ENCODE results near the gene TADA3. TPM values are rescaled to one million over a fixed set of nuclear protein-coding genes. Genes with fewer than 3 reads are reported as not detected.

Gene TADA3
- total RNA-seq, 1 experiment from 2014 or later, result 85.4 TPM

- no peak for TF ChIP-seq EZH2phosphoT487 (IDR thresholded peaks at IDR 0.05; ENCODE audit: borderline replicate concordance, low read length)
- TF ChIP-seq EZH2 (IDR thresholded peaks at IDR 0.05; ENCODE audit: low read length, unreplicated experiment), result no peak
- no peak for TF ChIP-seq CTCF (conservative IDR thresholded peaks at IDR 0.05; ENCODE audit: low read depth, low read length)
- no peaks in the 10 kb centered on the region for H3K79me2 ChIP-seq (ENCODE audit: low read length)
- H3K9ac ChIP-seq (ENCODE audit: low read length), result no peak overlapping the region
- peaks cover 33% of the 10 kb centered on the region for H3K36me3 ChIP-seq (ENCODE audit: low read depth, low read length)
- no peak overlapping the region for H3K4me3 ChIP-seq (ENCODE audit: low read length)
- no peak overlapping the region for H2AFZ ChIP-seq (ENCODE audit: low read length)
- intact Hi-C loops (cut with micrococcal nuclease), result no loop called here
- POLR2A ChIA-PET (ENCODE audit: unreplicated experiment), result interaction anchor here (0.6 kb wide), 1 partner anchor 442 kb away, joined by 3 read pairs; no protein-coding TSS in a partner anchor
- CTCF ChIA-PET, result no interaction called here
- TSS peak; percentile 36 for BruUV-seq (replicated peaks)
- no peaks in the 10 kb centered on the region for H3K27me3 ChIP-seq (ENCODE audit: low read length)
- H3K27ac ChIP-seq (ENCODE audit: low read length), result no peak overlapping the region
- H3K4me1 ChIP-seq (ENCODE audit: insufficient read depth, low read length), result peaks cover 19% of the 10 kb centered on the region
- DNase-seq (no peak), ATAC-seq (no peak)
- no peaks in the 10 kb centered on the region for H3K9me2 ChIP-seq (replicated peaks; ENCODE audit: low read length)
- peaks cover 8% of the 10 kb centered on the region for H3F3A ChIP-seq (ENCODE audit: low read length, unreplicated experiment)
- H3K4me2 ChIP-seq (ENCODE audit: low read length), result no peak overlapping the region
- no peaks in the 10 kb centered on the region for H4K20me1 ChIP-seq (ENCODE audit: low read length)
- H3K9me3 ChIP-seq (ENCODE audit: low read length), result no peaks in the 10 kb centered on the region
These were observed 14.7 kb upstream of the TADA3 start for GRCh38 chr3:9806688-9807589.

- no peak overlapping the region for H3K4me3 ChIP-seq (ENCODE audit: low read length)
- no peak overlapping the region for H3K9ac ChIP-seq (ENCODE audit: low read length)
- no peak overlapping the region for H3K4me2 ChIP-seq (ENCODE audit: low read length)
- no TSS peak for BruUV-seq (replicated peaks)
- TF ChIP-seq CTCF (conservative IDR thresholded peaks at IDR 0.05; ENCODE audit: low read depth, low read length) (no peak), EZH2 (IDR thresholded peaks at IDR 0.05; ENCODE audit: low read length, unreplicated experiment) (no peak), EZH2phosphoT487 (IDR thresholded peaks at IDR 0.05; ENCODE audit: borderline replicate concordance, low read length) (no peak)
- ATAC-seq (no peak), DNase-seq (no peak)
- H3K36me3 ChIP-seq (ENCODE audit: low read depth, low read length), result peaks cover 40% of the 10 kb centered on the region
- H3K27me3 ChIP-seq (ENCODE audit: low read length), result no peaks in the 10 kb centered on the region
- no peaks in the 10 kb centered on the region for H3K9me3 ChIP-seq (ENCODE audit: low read length)
- POLR2A ChIA-PET (ENCODE audit: unreplicated experiment), result interaction anchor here (0.6 kb wide), 1 partner anchor 441 kb away, joined by 3 read pairs; no protein-coding TSS in a partner anchor
- no peak overlapping the region for H2AFZ ChIP-seq (ENCODE audit: low read length)
- intact Hi-C loops (cut with micrococcal nuclease), result no loop called here
- CTCF ChIA-PET, result no interaction called here
- H3K79me2 ChIP-seq (ENCODE audit: low read length), result no peaks in the 10 kb centered on the region
- peaks cover 19% of the 10 kb centered on the region for H3K4me1 ChIP-seq (ENCODE audit: insufficient read depth, low read length)
- H3K9me2 ChIP-seq (replicated peaks; ENCODE audit: low read length), result no peaks in the 10 kb centered on the region
- H3K27ac ChIP-seq (ENCODE audit: low read length), result no peak overlapping the region
- H3F3A ChIP-seq (ENCODE audit: low read length, unreplicated experiment), result peaks cover 8% of the 10 kb centered on the region
- no peaks in the 10 kb centered on the region for H4K20me1 ChIP-seq (ENCODE audit: low read length)
These were observed 13.9 kb upstream of the TADA3 start for GRCh38 chr3:9806137-9806536.

GRCh38 chr3:9804996-9805395, 12.7 kb upstream of the TADA3 start:
- H3K4me1 ChIP-seq (ENCODE audit: insufficient read depth, low read length), result peaks cover 14% of the 10 kb centered on the region

More at GRCh38 chr3:9804996-9805395, 12.7 kb upstream of the TADA3 start:
- BruUV-seq (replicated peaks), result no TSS peak
- TF ChIP-seq CTCF (conservative IDR thresholded peaks at IDR 0.05; ENCODE audit: low read depth, low read length) (no peak), EZH2phosphoT487 (IDR thresholded peaks at IDR 0.05; ENCODE audit: borderline replicate concordance, low read length) (no peak), EZH2 (IDR thresholded peaks at IDR 0.05; ENCODE audit: low read length, unreplicated experiment) (no peak)
- Histone ChIP-seq H3K4me2 (ENCODE audit: low read length) (no peak overlapping the region), H4K20me1 (ENCODE audit: low read length) (no peaks in the 10 kb centered on the region), H3K9ac (ENCODE audit: low read length) (no peak overlapping the region), H2AFZ (ENCODE audit: low read length) (no peak overlapping the region), H3K27ac (ENCODE audit: low read length) (no peak overlapping the region), H3K27me3 (ENCODE audit: low read length) (no peaks in the 10 kb centered on the region), H3K4me3 (ENCODE audit: low read length) (no peak overlapping the region), H3K9me2 (replicated peaks; ENCODE audit: low read length) (no peaks in the 10 kb centered on the region), H3F3A (ENCODE audit: low read length, unreplicated experiment) (peaks cover 8% of the 10 kb centered on the region), H3K9me3 (ENCODE audit: low read length) (no peaks in the 10 kb centered on the region), H3K36me3 (ENCODE audit: low read depth, low read length) (peaks cover 50% of the 10 kb centered on the region), H3K79me2 (ENCODE audit: low read length) (no peaks in the 10 kb centered on the region)
- DNase-seq (no peak), ATAC-seq (no peak)
- POLR2A ChIA-PET (ENCODE audit: unreplicated experiment), result interaction anchor here (0.5 to 0.7 kb wide), 2 partner anchors 12 kb away, joined by 4 to 5 read pairs; partner anchors contain the start of gene ARPC4
- CTCF ChIA-PET, result no interaction called here
- intact Hi-C loops (cut with micrococcal nuclease), result no loop called here

Measured in PC-3 (cell line).